B cell (primary cell): Measurements from ENCODE around the gene NUBP2. TPM values are rescaled to one million over a fixed set of nuclear protein-coding genes. Genes with fewer than 3 reads are reported as not detected.
A peak's percentile ranks its signal among the peaks of the same experiment; 100 is the strongest.

Experiments
- ATAC-seq: fragments of 200-7000 bp; cut with Tn5 transposase; one replicate; pipeline ENCODE4 v1.10.0; 2021; ENCODE audit warnings: low read depth, mild to moderate bottlenecking, moderate number of reproducible peaks, moderate library complexity
- CTCF ChIA-PET: fragments of 350-600 bp; sonication (Branson Sonifier 250); formaldehyde crosslinking; loops from one replicate; lab custom pipeline; 2021; ENCODE audit warnings: antibody characterized with exemption, inconsistent platforms; lab: Charles Lee
- POLR2A ChIA-PET: fragments of 350-600 bp; sonication (Branson Sonifier 250); formaldehyde crosslinking; loops from one replicate; lab custom pipeline; 2021; ENCODE audit warnings: antibody characterized with exemption; lab: Charles Lee
- DNase-seq: peaks from one replicate; pipeline ENCODE4 v3.0.0; 2013
- H2AFZ ChIP-seq: 2 replicates; pipeline ENCODE4 v1.6.1; 2012; ENCODE audit warnings: mild to moderate bottlenecking, low read depth, low read length; ENCODE audit not compliant: insufficient read depth, poor library complexity, severe bottlenecking
- H3K27ac ChIP-seq, 2 donors: 1 replicate in 1 of 2; 2 replicates in 1 of 2; pipeline ENCODE4 v1.5.1; 2012 to 2013; ENCODE audit warnings: low read length in 2 of 2, mild to moderate bottlenecking in 2 of 2, moderate library complexity in 1 of 2
- H3K27me3 ChIP-seq, 4 experiments: fragments of 200-600 bp in 1 of 4; sonication (generic) in 1 of 4; replicated peaks in 1 of 4; 1 replicate in 2 of 4; 2 replicates in 2 of 4; pipeline versions ENCODE4 v1.6.1 to v1.7.0; 2013 to 2016; ENCODE audit warnings: low read length in 3 of 4, mild to moderate bottlenecking in 2 of 4, mixed read lengths in 1 of 4, moderate library complexity in 1 of 4; ENCODE audit not compliant: insufficient read depth in 4 of 4, control insufficient read depth in 3 of 4; ENCODE audit errors: control extremely low read depth in 1 of 4
- H3K36me3 ChIP-seq, 2 experiments: replicated peaks in 1 of 2; 1 replicate in 1 of 2; 2 replicates in 1 of 2; pipeline versions ENCODE4 v1.6.1 to v1.7.1; 2013; ENCODE audit warnings: low read length in 1 of 2; ENCODE audit not compliant: insufficient read depth in 2 of 2, control insufficient read depth in 1 of 2; ENCODE audit errors: control extremely low read depth in 1 of 2, extremely low read depth in 1 of 2
- H3K4me1 ChIP-seq, 2 donors: fragments of 200-600 bp in 1 of 2; sonication (generic) in 1 of 2; 1 replicate in 1 of 2; 2 replicates in 1 of 2; pipeline versions ENCODE4 v1.5.1 to v1.6.1; 2013 to 2017; ENCODE audit warnings: low read length in 2 of 2; ENCODE audit not compliant: control insufficient read depth in 2 of 2, insufficient read depth in 2 of 2
- H3K4me2 ChIP-seq: replicated peaks from 2 replicates; pipeline ENCODE3; 2012; ENCODE audit warnings: mild to moderate bottlenecking, low read depth, low read length; ENCODE audit not compliant: poor library complexity, severe bottlenecking
- H3K4me3 ChIP-seq, 5 experiments: fragments of 200-600 bp in 1 of 5; sonication (generic) in 1 of 5; 1 replicate in 3 of 5; 2 replicates in 2 of 5; pipeline versions ENCODE4 v1.5.1 to v1.7.0; 2011 to 2016; ENCODE audit warnings: low read length in 4 of 5, mild to moderate bottlenecking in 4 of 5, low read depth in 2 of 5, control low read depth in 1 of 5, moderate library complexity in 1 of 5; ENCODE audit not compliant: insufficient read depth in 1 of 5; ENCODE audit errors: control extremely low read depth in 1 of 5, extremely low read depth in 1 of 5
- H3K79me2 ChIP-seq: fragments of 200-600 bp; sonication (generic); one replicate; pipeline ENCODE4 v1.6.0; 2016; ENCODE audit warnings: low read length; ENCODE audit not compliant: control insufficient read depth, insufficient read depth
- H3K9ac ChIP-seq: fragments of 200-600 bp; sonication (generic); 2 replicates; pipeline ENCODE4 v1.6.1; 2017; ENCODE audit warnings: mild to moderate bottlenecking, low read length, moderate library complexity
- H3K9me3 ChIP-seq, 3 donors: one replicate each; pipeline versions ENCODE4 v1.6.1 to v1.7.1; 2013; ENCODE audit warnings: low read length in 2 of 3; ENCODE audit not compliant: control insufficient read depth in 2 of 3, insufficient read depth in 1 of 3; ENCODE audit errors: control extremely low read depth in 1 of 3
- H4K20me1 ChIP-seq: 2 replicates; pipeline ENCODE4 v1.6.0; 2012; ENCODE audit warnings: mild to moderate bottlenecking, low read length; ENCODE audit not compliant: insufficient read depth, control insufficient read depth, poor library complexity, severe bottlenecking
- H3K27ac Mint-ChIP-seq: one replicate; pipeline ENCODE4 v1.8.0; 2021; ENCODE audit warnings: mixed read lengths
- H3K27me3 Mint-ChIP-seq: one replicate; pipeline ENCODE4 v1.8.0; 2021; ENCODE audit warnings: mixed read lengths
- H3K4me1 Mint-ChIP-seq: one replicate; pipeline ENCODE4 v1.8.0; 2021; ENCODE audit warnings: mixed read lengths
- H3K4me3 Mint-ChIP-seq: one replicate; pipeline ENCODE4 v1.8.0; 2021; ENCODE audit warnings: mixed read lengths
- H3K9me3 Mint-ChIP-seq: one replicate; pipeline ENCODE4 v1.8.0; 2022; ENCODE audit warnings: mixed read lengths; ENCODE audit not compliant: insufficient read depth
- EZH2 ChIP-seq: IDR thresholded peaks from 2 replicates; pipeline ENCODE4 v1.6.1; 2012; ENCODE audit warnings: borderline replicate concordance, low read depth, mild to moderate bottlenecking, moderate library complexity, low read length; ENCODE audit not compliant: insufficient read depth, poor library complexity, severe bottlenecking
- WGBS: methylation state at CpG from one replicate; pipeline ENCODE4 v1.1.5; 2013; ENCODE audit warnings: missing lambda C conversion rate; ENCODE audit not compliant: insufficient coverage; 5-methylcytosine and 5-hydroxymethylcytosine counted together
- intact Hi-C: fragments of 100-400 bp; cut with micrococcal nuclease; formaldehyde crosslinking; loops from one replicate; pipeline ENCODE4 v1.10.0; 2022
- polyA plus RNA-seq: library from polyadenylated mRNA; depleted of rRNA; stranded (reverse); fragments of >200 nt; gene quantifications from 2 replicates; pipeline ENCODE4 v1.2.3, GENCODE V29; 2012
- total RNA-seq, 2 donors: library from RNA; stranded (reverse); fragments of 120-200 nt in 1 of 2; gene quantifications; 1 replicate in 1 of 2; 2 replicates in 1 of 2; pipeline versions ENCODE4 v1.2.3 to v1.2.4, GENCODE V29; 2013 to 2022
- TF ChIP-seq, protein P1 (sequence below): fragments of 200-600 bp; IDR thresholded peaks from one replicate; pipeline ENCODE4 v1.8.0; 2022; ENCODE audit warnings: antibody characterized with exemption, mild to moderate bottlenecking

The NUBP2 gene
- total and polyA plus RNA-seq, 2 donors (not counting 1 experiment from before 2014, with no cell fraction given) = 50.2 to 71.7 TPM

DNA sequence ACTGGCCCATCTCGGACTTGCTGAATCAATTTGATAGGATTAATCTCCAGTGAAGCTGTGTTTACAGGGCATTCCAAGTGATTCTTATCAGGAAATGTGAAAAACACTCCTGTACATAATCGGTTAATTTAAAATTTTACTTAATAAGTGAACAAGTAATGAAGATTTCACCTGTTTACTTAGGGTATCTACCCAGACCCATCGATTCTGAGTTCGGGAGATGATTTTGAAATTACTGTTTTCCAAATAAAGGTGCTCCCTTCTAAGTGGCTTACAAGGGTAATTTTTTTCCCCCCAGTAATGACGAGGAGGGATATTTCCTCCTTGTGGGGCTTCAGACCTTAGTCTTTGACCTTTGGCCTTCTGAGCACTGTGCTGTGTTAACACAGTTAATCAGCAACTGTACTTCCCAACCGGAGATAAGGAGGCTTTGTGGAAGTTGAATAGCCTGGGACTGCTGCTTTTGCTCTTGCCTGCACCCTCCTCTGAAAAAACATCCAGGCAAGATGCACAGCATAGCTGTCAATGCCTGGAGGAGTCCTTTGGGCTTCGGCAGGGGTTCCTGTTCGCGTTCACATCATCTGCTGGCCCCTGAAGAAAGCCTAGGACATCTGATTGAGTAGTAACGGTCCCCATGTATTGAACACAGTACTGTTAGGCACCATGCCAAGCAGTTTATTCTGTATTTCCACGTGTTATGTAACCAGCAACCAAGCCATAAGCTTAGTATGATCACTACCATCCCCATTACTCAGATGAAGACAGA lies 46.1 kb downstream of the NUBP2 start:
- Mint-ChIP-seq H3K27me3 (no peaks in the 10 kb centered on the region), H3K27ac (no peak overlapping the region), H3K4me3 (peak overlapping the region; percentile 55), H3K9me3 (no peaks in the 10 kb centered on the region), H3K4me1 (peaks cover 41% of the 10 kb centered on the region)
- Histone ChIP-seq H3K79me2 (peaks cover 33% of the 10 kb centered on the region), H2AFZ (no peak overlapping the region), H3K4me1 (peaks cover 25% of the 10 kb centered on the region in 2 donors), H3K4me3 (no peak overlapping the region), H3K9me3 (no peaks in the 10 kb centered on the region), H3K27ac (no peak overlapping the region), H3K36me3 (peaks cover 0 to 4% of the 10 kb centered on the region in 2 experiments), H3K27me3 (no peaks in the 10 kb centered on the region), H3K9ac (no peak overlapping the region), H4K20me1 (peaks cover 17% of the 10 kb centered on the region), H3K4me2 (peak overlapping the region; percentile 10)
- TF ChIP-seq EZH2 = no peak
- TF ChIP-seq, protein P1, sequence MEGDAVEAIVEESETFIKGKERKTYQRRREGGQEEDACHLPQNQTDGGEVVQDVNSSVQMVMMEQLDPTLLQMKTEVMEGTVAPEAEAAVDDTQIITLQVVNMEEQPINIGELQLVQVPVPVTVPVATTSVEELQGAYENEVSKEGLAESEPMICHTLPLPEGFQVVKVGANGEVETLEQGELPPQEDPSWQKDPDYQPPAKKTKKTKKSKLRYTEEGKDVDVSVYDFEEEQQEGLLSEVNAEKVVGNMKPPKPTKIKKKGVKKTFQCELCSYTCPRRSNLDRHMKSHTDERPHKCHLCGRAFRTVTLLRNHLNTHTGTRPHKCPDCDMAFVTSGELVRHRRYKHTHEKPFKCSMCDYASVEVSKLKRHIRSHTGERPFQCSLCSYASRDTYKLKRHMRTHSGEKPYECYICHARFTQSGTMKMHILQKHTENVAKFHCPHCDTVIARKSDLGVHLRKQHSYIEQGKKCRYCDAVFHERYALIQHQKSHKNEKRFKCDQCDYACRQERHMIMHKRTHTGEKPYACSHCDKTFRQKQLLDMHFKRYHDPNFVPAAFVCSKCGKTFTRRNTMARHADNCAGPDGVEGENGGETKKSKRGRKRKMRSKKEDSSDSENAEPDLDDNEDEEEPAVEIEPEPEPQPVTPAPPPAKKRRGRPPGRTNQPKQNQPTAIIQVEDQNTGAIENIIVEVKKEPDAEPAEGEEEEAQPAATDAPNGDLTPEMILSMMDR = no peak
- intact Hi-C loops = loop anchor here (5.0 kb wide), 2 partner anchors 217 to 438 kb away; partner anchors contain the start of genes CRAMP1, IFT140 and RNPS1
- ATAC-seq (no peak), DNase-seq (no peak)
- 92% methylated on average over 5 of the region's 11 CpGs for WGBS
- ChIA-PET POLR2A (no interaction called here), CTCF (no interaction called here)

DNA sequence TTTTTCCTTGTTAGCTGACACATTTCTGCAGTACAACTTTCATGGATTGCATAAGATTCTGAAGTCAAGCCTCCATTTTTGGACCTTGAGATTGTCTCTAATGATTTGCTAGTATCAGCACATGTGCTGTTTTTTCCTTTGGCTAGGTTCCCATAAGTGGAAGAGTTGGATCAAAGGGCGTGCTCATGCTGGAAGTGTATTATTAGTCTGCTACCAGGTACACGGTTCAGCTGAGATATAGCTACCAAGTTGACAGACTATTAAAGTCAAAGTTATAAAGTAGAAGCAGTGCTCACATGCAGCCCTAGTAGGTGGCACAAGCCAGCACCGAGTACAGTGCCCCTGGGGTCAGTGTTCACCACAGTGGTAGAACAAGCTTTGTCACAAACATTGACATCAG lies 47.5 kb downstream of the NUBP2 start:
- no peak for DNase-seq
- no peak for TF ChIP-seq EZH2
- TF ChIP-seq, protein P1 = no peak
- peaks cover 33% of the 10 kb centered on the region for H3K4me1 Mint-ChIP-seq
- Histone ChIP-seq H3K79me2 (peaks cover 21% of the 10 kb centered on the region), H3K36me3 (peaks cover 0 to 4% of the 10 kb centered on the region in 2 experiments), H3K27ac (no peak overlapping the region), H3K9me3 (no peaks in the 10 kb centered on the region), H3K27me3 (no peaks in the 10 kb centered on the region), H3K9ac (no peak overlapping the region), H3K4me1 (peaks cover 23 to 24% of the 10 kb centered on the region in 2 donors), H3K4me2 (no peak overlapping the region), H2AFZ (no peak overlapping the region), H3K4me3 (no peak overlapping the region), H4K20me1 (peaks cover 4% of the 10 kb centered on the region)
- intact Hi-C loops = no loop called here
- no peak overlapping the region for H3K4me3 Mint-ChIP-seq
- ATAC-seq = no peak
- ChIA-PET POLR2A (no interaction called here), CTCF (no interaction called here)
- WGBS = 91% methylated on average over 2 of the region's 3 CpGs
- no peak overlapping the region for H3K27ac Mint-ChIP-seq
- no peaks in the 10 kb centered on the region for H3K27me3 Mint-ChIP-seq
- H3K9me3 Mint-ChIP-seq = no peaks in the 10 kb centered on the region
